ENCODE measurements around the gene PICK1. TPM values are rescaled to one million over a fixed set of nuclear protein-coding genes. Genes with fewer than 3 reads are reported as not detected.

Gene PICK1
- total and polyA plus RNA-seq, 4 donors = 5.8 to 25.8 (median 13.1) TPM

DNA sequence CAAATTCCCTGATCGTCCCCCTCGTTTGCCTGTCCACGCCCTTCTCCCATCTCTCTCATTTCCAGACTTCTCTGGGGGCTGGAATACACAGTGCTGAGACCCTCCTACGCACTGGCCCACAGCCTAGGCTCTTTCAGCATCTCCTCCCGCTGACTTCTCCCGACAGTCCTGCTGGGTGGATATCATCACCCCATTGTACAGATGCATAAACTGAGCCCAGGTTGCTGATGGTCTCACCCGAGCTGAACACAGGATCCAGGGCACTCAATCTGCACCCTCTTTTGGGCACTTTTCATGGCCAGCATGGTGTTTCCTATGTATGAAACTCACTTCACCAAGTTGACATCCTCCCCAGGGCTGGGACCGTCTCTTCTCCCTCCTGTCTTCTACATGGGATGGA, 31.7 kb upstream of the PICK1 start:
- H3K9me3 ChIP-seq (ENCODE audit: control insufficient read depth in 4 of 4, low read length in 3 of 4) = no peaks in the 10 kb centered on the region
- no peak overlapping the region for H3K27ac ChIP-seq (ENCODE audit: low read depth in 1 of 2, low read length in 2 of 2)
- WGBS = 92% methylated on average over 8 of the region's 8 CpGs
- no peak for TF ChIP-seq REST (IDR thresholded peaks at IDR 0.05)
- TF ChIP-seq MAX (IDR thresholded peaks at IDR 0.05) = no peak
- no peak for TF ChIP-seq EGR1 (IDR thresholded peaks at IDR 0.05; ENCODE audit: low read depth in 2 of 2)
- TF ChIP-seq ZBTB33 (IDR thresholded peaks at IDR 0.05) = no peak
- TF ChIP-seq RAD21 (IDR thresholded peaks at IDR 0.05) = no peak
- no peak for TF ChIP-seq FOXA1 (IDR thresholded peaks at IDR 0.05)
- no peak for TF ChIP-seq NR2F2 (IDR thresholded peaks at IDR 0.05)
- TF ChIP-seq FOXA2 (IDR thresholded peaks at IDR 0.05) = no peak
- no peak for TF ChIP-seq RXRA (IDR thresholded peaks at IDR 0.05)
- no peak for TF ChIP-seq JUND (IDR thresholded peaks at IDR 0.05)
- TF ChIP-seq, protein P1, sequence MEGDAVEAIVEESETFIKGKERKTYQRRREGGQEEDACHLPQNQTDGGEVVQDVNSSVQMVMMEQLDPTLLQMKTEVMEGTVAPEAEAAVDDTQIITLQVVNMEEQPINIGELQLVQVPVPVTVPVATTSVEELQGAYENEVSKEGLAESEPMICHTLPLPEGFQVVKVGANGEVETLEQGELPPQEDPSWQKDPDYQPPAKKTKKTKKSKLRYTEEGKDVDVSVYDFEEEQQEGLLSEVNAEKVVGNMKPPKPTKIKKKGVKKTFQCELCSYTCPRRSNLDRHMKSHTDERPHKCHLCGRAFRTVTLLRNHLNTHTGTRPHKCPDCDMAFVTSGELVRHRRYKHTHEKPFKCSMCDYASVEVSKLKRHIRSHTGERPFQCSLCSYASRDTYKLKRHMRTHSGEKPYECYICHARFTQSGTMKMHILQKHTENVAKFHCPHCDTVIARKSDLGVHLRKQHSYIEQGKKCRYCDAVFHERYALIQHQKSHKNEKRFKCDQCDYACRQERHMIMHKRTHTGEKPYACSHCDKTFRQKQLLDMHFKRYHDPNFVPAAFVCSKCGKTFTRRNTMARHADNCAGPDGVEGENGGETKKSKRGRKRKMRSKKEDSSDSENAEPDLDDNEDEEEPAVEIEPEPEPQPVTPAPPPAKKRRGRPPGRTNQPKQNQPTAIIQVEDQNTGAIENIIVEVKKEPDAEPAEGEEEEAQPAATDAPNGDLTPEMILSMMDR (IDR thresholded peaks at IDR 0.05; ENCODE audit: low read depth, low read length, missing input control) = no peak
- no peak for TF ChIP-seq TAF1 (conservative IDR thresholded peaks at IDR 0.05)
- no peak for TF ChIP-seq HNF4G (IDR thresholded peaks at IDR 0.05)
- no peak for TF ChIP-seq SP1 (IDR thresholded peaks at IDR 0.05)
- no peak for TF ChIP-seq ATF3 (IDR thresholded peaks at IDR 0.05)
- no peak for TF ChIP-seq GABPA (IDR thresholded peaks at IDR 0.05 in 1 of 2, conservative IDR thresholded peaks at IDR 0.05 in 1 of 2)
- DNase-seq (ENCODE audit: low spot score) = no peak
- peaks cover 0 to 3% (median 0%) of the 10 kb centered on the region in 4 donors for H3K4me1 ChIP-seq (ENCODE audit: control insufficient read depth in 4 of 4, insufficient read depth in 4 of 4, low read length in 3 of 4)
- H3K36me3 ChIP-seq (ENCODE audit: control insufficient read depth in 4 of 4, insufficient read depth in 3 of 4, low read depth in 1 of 4, low read length in 3 of 4) = no peaks in the 10 kb centered on the region
- no peak overlapping the region for H3K4me3 ChIP-seq (ENCODE audit: low read depth in 1 of 3, low read length in 3 of 3)
- H3K27me3 ChIP-seq (ENCODE audit: control insufficient read depth in 4 of 4, insufficient read depth in 4 of 4, low read length in 3 of 4) = no peaks in the 10 kb centered on the region
- H3K9ac ChIP-seq (ENCODE audit: low read depth in 1 of 2, low read length in 2 of 2) = no peak overlapping the region

Data from liver (tissue), 9 donors.